WERI-Rb-1 (cell line): ENCODE data around the gene SMOC2.

ENCODE experiments used
- DNase-seq: peaks from one replicate; pipeline ENCODE4 v3.0.0-alpha.2; 2020
- H3K27ac ChIP-seq: fragments of 250-450 bp; sonication (Bioruptor Pico); 2 replicates; pipeline ENCODE4 v1.5.1; 2020; ENCODE audit warnings: mild to moderate bottlenecking, moderate library complexity
- H3K27me3 ChIP-seq: fragments of 250-450 bp; sonication (Bioruptor Pico); 2 replicates; pipeline ENCODE4 v1.5.1; 2021; ENCODE audit warnings: mild to moderate bottlenecking, low read depth, moderate library complexity; ENCODE audit not compliant: insufficient read depth, severe bottlenecking
- H3K36me3 ChIP-seq: fragments of 250-450 bp; sonication (Bioruptor Pico); 2 replicates; pipeline ENCODE4 v1.5.1; 2020; ENCODE audit warnings: mild to moderate bottlenecking, moderate library complexity
- H3K4me3 ChIP-seq: 2 replicates; pipeline ENCODE4 v1.5.1; 2011; ENCODE audit warnings: low read depth, mild to moderate bottlenecking, control low read depth, low read length
- H3K9me3 ChIP-seq: fragments of 250-450 bp; sonication (Bioruptor Pico); 2 replicates; pipeline ENCODE4 v1.5.1; 2021; ENCODE audit warnings: mild to moderate bottlenecking, moderate library complexity; ENCODE audit not compliant: severe bottlenecking
- TF ChIP-seq, protein P1 (sequence below): IDR thresholded peaks from 2 replicates; pipeline ENCODE4 v1.5.1; 2011; ENCODE audit warnings: low read depth, mild to moderate bottlenecking, control low read depth, inconsistent platforms, low read length

Gene SMOC2

DNA sequence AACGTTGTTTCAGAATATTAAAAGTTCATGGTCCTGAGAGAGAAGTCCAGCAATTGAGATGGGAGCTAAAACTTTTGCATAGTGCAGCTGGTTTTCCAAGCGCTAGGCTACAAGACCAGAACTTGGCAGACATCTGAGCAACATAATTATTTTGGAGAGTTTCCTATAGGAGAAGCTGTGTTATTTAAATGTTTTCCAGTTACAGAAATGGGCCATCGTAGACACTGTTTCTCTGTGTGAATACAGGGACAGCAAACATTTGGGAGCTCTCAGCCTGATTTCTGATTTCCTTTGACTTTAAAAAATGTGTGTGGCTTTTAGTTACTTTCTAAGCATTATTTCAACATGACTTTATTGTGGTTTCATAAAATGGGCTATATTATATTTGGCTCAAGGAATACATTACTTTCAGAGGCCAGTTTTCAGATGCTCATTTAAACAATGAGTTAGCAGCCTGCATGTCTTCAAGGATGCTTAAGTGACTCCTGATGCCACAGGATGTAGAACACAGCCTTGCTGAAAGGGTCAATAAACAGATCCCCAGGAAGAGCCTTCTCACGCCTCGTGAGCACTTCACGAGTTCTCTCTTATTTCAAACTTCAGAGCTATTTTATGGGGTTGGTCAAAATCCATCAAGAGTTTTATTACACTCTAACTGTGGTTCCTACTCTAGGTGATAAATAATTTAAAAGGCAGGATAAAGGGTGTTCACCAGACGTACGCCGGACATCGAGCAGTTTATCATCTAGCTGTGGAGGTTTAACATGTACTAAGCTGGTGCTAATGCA, 193.8 kb downstream of the SMOC2 start:
- no peak for DNase-seq
- TF ChIP-seq, protein P1, sequence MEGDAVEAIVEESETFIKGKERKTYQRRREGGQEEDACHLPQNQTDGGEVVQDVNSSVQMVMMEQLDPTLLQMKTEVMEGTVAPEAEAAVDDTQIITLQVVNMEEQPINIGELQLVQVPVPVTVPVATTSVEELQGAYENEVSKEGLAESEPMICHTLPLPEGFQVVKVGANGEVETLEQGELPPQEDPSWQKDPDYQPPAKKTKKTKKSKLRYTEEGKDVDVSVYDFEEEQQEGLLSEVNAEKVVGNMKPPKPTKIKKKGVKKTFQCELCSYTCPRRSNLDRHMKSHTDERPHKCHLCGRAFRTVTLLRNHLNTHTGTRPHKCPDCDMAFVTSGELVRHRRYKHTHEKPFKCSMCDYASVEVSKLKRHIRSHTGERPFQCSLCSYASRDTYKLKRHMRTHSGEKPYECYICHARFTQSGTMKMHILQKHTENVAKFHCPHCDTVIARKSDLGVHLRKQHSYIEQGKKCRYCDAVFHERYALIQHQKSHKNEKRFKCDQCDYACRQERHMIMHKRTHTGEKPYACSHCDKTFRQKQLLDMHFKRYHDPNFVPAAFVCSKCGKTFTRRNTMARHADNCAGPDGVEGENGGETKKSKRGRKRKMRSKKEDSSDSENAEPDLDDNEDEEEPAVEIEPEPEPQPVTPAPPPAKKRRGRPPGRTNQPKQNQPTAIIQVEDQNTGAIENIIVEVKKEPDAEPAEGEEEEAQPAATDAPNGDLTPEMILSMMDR = no peak

DNA sequence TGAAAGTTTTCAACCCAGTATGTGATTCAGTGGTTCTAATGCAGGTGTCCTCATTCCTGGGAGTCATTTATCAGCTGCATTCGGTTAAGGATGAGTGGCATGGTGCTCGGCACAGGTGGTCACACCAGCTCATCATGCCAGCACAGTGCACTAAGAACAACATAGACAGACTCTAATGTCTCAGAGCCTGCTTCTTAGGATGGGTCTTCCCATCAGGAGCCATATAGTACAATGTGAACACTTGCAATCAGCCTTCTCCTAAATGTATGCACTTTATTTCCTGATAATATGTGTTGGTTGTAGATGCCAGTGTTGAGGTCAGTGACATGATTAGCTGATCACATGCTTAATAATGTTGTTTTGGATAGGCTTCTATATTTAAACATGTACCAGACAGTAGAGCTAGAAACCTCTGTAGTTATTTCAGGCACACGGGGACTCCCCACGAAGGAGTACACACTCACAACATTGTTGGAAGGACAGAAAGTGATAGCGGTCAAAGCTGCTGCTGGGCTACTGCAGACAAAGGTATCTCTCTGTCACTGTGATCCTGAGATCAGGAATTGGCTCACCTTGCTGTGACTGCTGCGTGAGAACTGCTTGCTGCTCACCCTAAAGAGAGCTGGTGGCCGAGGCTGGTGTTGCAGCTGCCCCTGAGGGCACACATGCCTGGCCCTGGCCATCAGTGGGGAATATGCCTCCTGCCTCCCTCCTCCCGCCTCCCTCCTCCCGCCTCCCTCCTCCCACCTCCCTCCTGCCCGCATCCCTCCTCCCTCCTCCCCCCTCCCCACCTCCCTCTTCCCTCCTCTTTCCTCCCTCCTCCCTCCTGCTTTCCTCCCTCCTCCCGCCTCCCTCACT, 195.4 kb downstream of the SMOC2 start:
- no peak for DNase-seq
- TF ChIP-seq, protein P1 = no peak
- no peak overlapping the region for H3K4me3 ChIP-seq
- H3K9me3 ChIP-seq = no peaks in the 10 kb centered on the region
- H3K36me3 ChIP-seq = no peaks in the 10 kb centered on the region
- no peaks in the 10 kb centered on the region for H3K27me3 ChIP-seq
- H3K27ac ChIP-seq = no peak overlapping the region

More for the DNA sequence above, 193.8 kb downstream of the SMOC2 start:
- H3K4me3 ChIP-seq = no peak overlapping the region
- H3K27me3 ChIP-seq = no peaks in the 10 kb centered on the region
- H3K9me3 ChIP-seq = peaks cover 2% of the 10 kb centered on the region
- no peak overlapping the region for H3K27ac ChIP-seq
- H3K36me3 ChIP-seq = no peaks in the 10 kb centered on the region

GRCh38 chr6:168637834-168638233, 196.8 kb downstream of the SMOC2 start:
- Histone ChIP-seq H3K4me3 (no peak overlapping the region), H3K9me3 (no peaks in the 10 kb centered on the region), H3K27ac (no peak overlapping the region), H3K36me3 (no peaks in the 10 kb centered on the region), H3K27me3 (no peaks in the 10 kb centered on the region)
- TF ChIP-seq, protein P1 = no peak
- no peak for DNase-seq

- Histone ChIP-seq H3K9me3 (no peaks in the 10 kb centered on the region), H3K27me3 (no peaks in the 10 kb centered on the region), H3K27ac (no peak overlapping the region), H3K4me3 (no peak overlapping the region), H3K36me3 (no peaks in the 10 kb centered on the region)
- TF ChIP-seq, protein P1 = no peak
- DNase-seq = no peak
These were observed 197.7 kb downstream of the SMOC2 start for GRCh38 chr6:168638468-168639271.

GRCh38 chr6:168640181-168640580, 199.2 kb downstream of the SMOC2 start:
- no peaks in the 10 kb centered on the region for H3K36me3 ChIP-seq
- DNase-seq = no peak
- H3K27me3 ChIP-seq = no peaks in the 10 kb centered on the region
- H3K4me3 ChIP-seq = no peak overlapping the region
- H3K9me3 ChIP-seq = no peaks in the 10 kb centered on the region
- no peak overlapping the region for H3K27ac ChIP-seq
- TF ChIP-seq, protein P1 = no peak
